GM21381 (cell line): ENCODE measurements around the gene SMYD5.
"Not testable (repeated sequence)": the region's sequence is repeated elsewhere in the genome, so short reads cannot be mapped to it uniquely, and the experiment has no call there.

Experiments
- ATAC-seq: cut with Tn5 transposase; IDR thresholded peaks from one replicate; pipeline ENCODE4 v1.9.1; 2021; ENCODE audit warnings: mild to moderate bottlenecking, moderate library complexity; ENCODE audit not compliant: unreplicated experiment

SMYD5 gene

GRCh38 chr2:73257425-73258125 lies 43.5 kb downstream of the SMYD5 start:
- ATAC-seq, result no peak

GRCh38 chr2:73258186-73258912 lies 44.3 kb downstream of the SMYD5 start:
- ATAC-seq, result no peak

GRCh38 chr2:73258913-73259215 lies 44.8 kb downstream of the SMYD5 start:
- ATAC-seq, result no peak

DNA sequence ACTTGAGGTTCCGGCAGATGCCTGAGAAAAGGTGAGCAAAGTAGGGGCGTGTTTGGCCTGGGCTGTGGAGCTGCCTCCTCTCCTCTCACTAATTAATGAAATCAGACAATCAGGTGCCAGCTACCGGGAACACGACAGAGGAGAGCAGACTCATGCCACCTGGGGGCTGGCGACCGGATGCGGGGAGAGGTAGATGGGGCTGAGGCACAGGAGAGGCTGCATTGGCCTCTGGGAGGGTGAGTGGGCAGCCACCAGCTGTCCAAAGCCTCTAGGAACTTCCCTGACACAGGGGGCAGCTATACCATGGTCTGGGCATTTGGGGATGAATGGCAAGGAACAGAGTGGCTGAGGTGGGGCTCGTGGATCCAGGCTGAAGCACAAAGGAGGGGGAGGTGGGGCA lies 45.2 kb downstream of the SMYD5 start:
- no peak for ATAC-seq

GRCh38 chr2:73259704-73260337 lies 45.8 kb downstream of the SMYD5 start:
- ATAC-seq, result no peak

GRCh38 chr2:73260338-73260984 lies 46.4 kb downstream of the SMYD5 start:
- no peak for ATAC-seq

- no peak for ATAC-seq
These were observed 48.1 kb downstream of the SMYD5 start for GRCh38 chr2:73262108-73262651.

- ATAC-seq, result not testable (repeated sequence)
These were observed 48.8 kb downstream of the SMYD5 start for GRCh38 chr2:73262691-73263429.

- ATAC-seq, result no peak
These were observed 49.7 kb downstream of the SMYD5 start for GRCh38 chr2:73263540-73264331.

DNA sequence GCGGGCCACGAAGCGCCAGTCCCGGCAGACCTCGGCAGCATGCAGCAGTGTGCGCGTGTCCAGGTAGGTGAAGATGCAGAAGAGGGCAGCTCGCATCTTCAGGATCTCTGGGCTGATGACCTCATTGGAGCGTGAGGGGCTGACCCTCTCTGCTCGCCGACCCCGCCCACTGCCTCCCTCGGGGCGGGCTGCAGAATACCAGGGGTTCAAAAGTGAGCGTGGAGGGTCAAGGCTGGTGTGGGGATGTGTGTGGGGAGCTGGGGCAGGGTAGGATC lies 50.2 kb downstream of the SMYD5 start:
- ATAC-seq, result no peak

GRCh38 chr2:73264783-73265182 lies 50.7 kb downstream of the SMYD5 start:
- no peak for ATAC-seq

DNA sequence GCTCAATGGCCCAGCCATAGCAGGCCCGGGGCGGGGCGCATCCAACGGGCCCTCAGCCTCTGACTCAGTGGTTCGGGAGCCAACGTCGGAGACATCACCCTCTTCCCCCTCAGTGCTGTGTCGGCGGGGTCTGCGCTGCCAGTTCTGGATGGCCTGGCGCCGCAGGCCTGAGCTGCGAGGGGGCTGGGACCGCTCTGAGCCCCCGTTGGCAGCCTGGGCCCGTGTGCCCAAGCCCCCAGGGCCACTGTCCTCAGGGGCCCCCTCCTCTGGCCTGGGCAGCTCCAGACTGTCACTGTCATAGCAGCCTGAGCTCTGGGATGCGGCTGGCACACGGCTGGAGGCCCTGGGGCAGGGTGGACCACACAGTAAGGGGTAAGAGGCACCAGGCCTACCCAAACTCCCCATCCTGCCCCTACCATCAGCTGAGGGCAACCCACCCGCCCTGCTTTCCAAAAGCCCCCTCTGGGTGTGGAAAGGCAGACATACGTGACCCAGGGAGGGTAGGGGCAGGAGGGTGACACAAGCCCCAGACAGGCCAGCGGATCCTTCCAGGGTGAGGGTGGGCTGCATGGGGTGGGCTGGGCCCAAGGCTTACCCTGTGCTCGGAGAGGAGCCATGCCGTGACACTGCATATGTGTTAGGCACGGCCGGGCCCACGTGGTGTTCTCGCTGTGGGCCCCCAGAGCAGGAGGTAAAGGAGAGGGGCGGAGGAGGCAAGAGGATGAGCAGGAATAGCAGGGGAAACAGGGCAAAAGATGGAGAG lies 51.4 kb downstream of the SMYD5 start:
- ATAC-seq, result no peak

DNA sequence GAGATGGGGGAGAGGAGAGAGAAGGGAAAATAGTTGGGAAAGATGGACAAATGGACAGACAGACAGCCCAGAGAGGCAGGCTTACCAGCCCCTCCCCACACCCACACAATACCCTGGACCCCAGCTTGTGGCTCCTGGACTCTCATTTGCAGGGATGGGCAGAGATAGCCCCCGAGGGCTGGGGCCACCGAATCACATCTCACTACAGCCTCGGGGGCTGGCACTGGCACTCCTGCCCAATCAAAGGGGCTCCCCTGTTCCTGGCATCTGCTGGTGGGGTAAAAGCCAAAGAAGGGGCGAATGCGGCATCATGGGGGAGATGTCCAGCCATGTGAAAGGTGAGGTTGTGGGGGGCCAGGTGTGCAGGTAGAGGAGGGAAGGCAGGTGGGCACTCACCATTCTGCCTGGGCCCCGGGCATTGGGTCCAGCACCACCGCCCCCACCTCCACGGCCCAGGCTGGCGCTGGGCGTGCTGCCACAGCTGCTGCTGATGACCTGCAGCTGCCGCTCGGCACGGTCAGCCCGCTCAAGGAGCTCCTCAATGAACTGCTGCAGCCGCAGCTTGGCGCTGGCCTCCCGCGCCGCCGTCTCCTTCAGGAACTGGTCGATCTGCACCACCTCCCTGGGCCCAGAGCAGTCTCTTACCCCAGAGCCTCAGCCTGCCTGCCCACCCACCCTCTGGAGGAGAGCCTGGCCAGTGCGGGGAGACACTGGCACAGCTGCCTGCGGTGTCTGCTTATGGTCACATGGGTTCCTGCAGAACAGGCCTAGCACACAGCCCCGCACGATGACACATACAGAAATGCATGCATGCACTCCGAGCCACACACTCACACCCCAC lies 52.2 kb downstream of the SMYD5 start:
- no peak for ATAC-seq

GRCh38 chr2:73267008-73267407 lies 53.0 kb downstream of the SMYD5 start:
- ATAC-seq, result no peak

GRCh38 chr2:73268366-73268829 lies 54.4 kb downstream of the SMYD5 start:
- no peak for ATAC-seq

DNA sequence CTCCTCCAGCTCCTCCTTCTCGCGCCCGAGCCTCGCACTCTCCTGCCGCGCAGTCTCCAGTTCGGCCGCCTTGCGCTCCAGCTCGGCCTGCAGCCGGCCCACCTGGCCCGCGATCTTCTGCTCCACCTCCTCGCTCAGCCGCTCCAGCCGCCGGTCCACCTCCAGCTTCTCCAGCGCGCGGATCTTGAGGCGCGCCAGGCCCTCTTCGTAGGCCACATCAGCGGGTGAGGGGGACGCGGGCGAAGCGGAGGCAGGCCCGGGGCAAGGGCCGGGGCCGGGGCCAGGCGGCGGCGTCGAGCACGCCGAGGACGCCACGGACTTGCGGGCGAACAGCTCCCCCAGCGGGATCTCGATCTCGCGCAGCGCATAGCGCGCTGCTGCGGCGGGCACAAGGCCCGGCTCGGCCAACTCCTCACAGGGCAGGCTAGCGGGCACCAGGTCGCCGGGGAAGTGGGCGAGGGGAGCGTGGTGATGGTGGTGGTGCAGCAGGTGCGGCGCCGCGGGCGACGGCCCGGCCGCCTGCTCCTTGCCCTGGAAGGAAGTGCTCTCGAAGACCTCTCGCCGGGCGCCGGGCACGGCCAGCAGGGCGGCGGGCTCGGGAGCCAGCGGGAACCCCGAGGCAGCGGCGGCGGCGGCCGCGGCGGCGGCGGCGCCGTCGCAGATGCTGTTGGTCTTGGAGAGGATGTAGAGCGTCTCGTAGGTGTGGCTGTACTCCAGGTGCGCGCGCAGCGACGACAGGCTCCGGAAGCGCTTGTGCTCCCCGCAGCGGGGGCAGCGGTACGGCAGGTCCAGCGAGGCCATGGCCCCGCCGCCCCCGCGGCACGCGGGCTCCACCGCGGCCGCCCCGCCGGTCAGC lies 55.0 kb downstream of the SMYD5 start:
- peak; percentile 81 for ATAC-seq

- ATAC-seq, result no peak
These were observed 55.8 kb downstream of the SMYD5 start for GRCh38 chr2:73269686-73270465.
